HG03354 (cell line): ENCODE data around the gene SLC7A5.
"Not testable (repeated sequence)": the region's sequence is repeated elsewhere in the genome, so short reads cannot be mapped to it uniquely, and the experiment has no call there.

Experiments
- ATAC-seq: cut with Tn5 transposase; IDR thresholded peaks from one replicate; pipeline ENCODE4 v1.9.1; 2021; ENCODE audit warnings: mild to moderate bottlenecking; ENCODE audit not compliant: unreplicated experiment, poor library complexity, severe bottlenecking

Gene SLC7A5

GRCh38 chr16:87863327-87863635 is 6.0 kb downstream of the SLC7A5 start:
- ATAC-seq = not testable (repeated sequence)

GRCh38 chr16:87862597-87863326 is 6.5 kb downstream of the SLC7A5 start:
- not testable (repeated sequence) for ATAC-seq

GRCh38 chr16:87861300-87862099 is 7.8 kb downstream of the SLC7A5 start:
- not testable (repeated sequence) for ATAC-seq

GRCh38 chr16:87860553-87861299 is 8.6 kb downstream of the SLC7A5 start:
- ATAC-seq = no peak

- ATAC-seq = not testable (repeated sequence)
These were observed 10.9 kb downstream of the SLC7A5 start for GRCh38 chr16:87858151-87858993.

GRCh38 chr16:87856791-87857228 is 12.5 kb downstream of the SLC7A5 start:
- ATAC-seq = no peak

- ATAC-seq = no peak
These were observed 13.2 kb downstream of the SLC7A5 start for GRCh38 chr16:87855852-87856715.

GRCh38 chr16:87854907-87855683 is 14.2 kb downstream of the SLC7A5 start:
- ATAC-seq = no peak

GRCh38 chr16:87854053-87854906 is 15.0 kb downstream of the SLC7A5 start:
- ATAC-seq = no peak

- peak; percentile 50 for ATAC-seq
These were observed 15.8 kb downstream of the SLC7A5 start for GRCh38 chr16:87853411-87854052.

GRCh38 chr16:87851601-87852000 is 17.7 kb downstream of the SLC7A5 start:
- no peak for ATAC-seq

- ATAC-seq = no peak
These were observed 18.1 kb downstream of the SLC7A5 start for GRCh38 chr16:87851141-87851587.

- no peak for ATAC-seq
These were observed 19.0 kb downstream of the SLC7A5 start for GRCh38 chr16:87850009-87851006.

- no peak for ATAC-seq
These were observed 19.8 kb downstream of the SLC7A5 start for GRCh38 chr16:87849419-87850008.
